GM12878 (cell line): ENCODE data around the gene PDS5A. TPM values are rescaled to one million over a fixed set of nuclear protein-coding genes. Genes with fewer than 3 reads are reported as not detected.

Source experiments
- ATAC-seq: fragments of 200-7000 bp; cut with Tn5 transposase; 3 replicates; pipeline ENCODE4 v1.9.1; 2020; ENCODE audit warnings: mild to moderate bottlenecking, moderate library complexity
- BruUV-seq: library from RNA; stranded (reverse); fragments of 400-500 nt; replicated peaks from 2 replicates; lab custom pipeline; 2021; lab: Mats Ljungman, UMichigan
- CTCF ChIA-PET: fragments of 300-600 bp; sonication (Branson Sonifier 250); formaldehyde crosslinking; extraction: SDS; loops from one replicate; lab custom pipeline; 2021; ENCODE audit warnings: inconsistent platforms; lab: Yijun Ruan, JAX
- POLR2A ChIA-PET: fragments of 350-600 bp; formaldehyde crosslinking; extraction: SDS; loops from one replicate; lab custom pipeline; 2021; ENCODE audit warnings: inconsistent platforms; lab: Charles Lee
- RAD21 ChIA-PET: fragments of 300-600 bp; sonication (Branson Sonifier 250); formaldehyde crosslinking; loops from one replicate; lab custom pipeline; 2023; ENCODE audit warnings: antibody characterized with exemption; ENCODE audit not compliant: unreplicated experiment; lab: Charles Lee
- SMC1A ChIA-PET: fragments of 300-600 bp; sonication (Branson Sonifier 250); formaldehyde crosslinking; loops from one replicate; lab custom pipeline; 2023; ENCODE audit not compliant: unreplicated experiment, uncharacterized antibody; lab: Charles Lee
- DNase-seq: peaks from one replicate; pipeline ENCODE4 v3.0.0-alpha.2; 2011; ENCODE audit warnings: low read depth, low spot score
- FAIRE-seq: peaks from 3 replicates; lab custom pipeline; 2011; peaks lifted over from hg19 to GRCh38; lab: Jason Lieb, UNC
- H2AFZ ChIP-seq: 2 replicates; pipeline ENCODE4 v1.6.0; 2011; ENCODE audit warnings: low read depth, low read length, control low read depth; ENCODE audit not compliant: control insufficient read depth
- H3K27ac ChIP-seq: 2 replicates; pipeline ENCODE4 v1.5.1; 2011; ENCODE audit warnings: control low read depth; ENCODE audit not compliant: control insufficient read depth, insufficient read depth
- H3K27me3 ChIP-seq, 2 experiments: replicated peaks in 1 of 2; 2 replicates each; pipeline versions ENCODE4 v1.6.0 to v1.6.1; 2011; ENCODE audit warnings: low read length in 1 of 2; ENCODE audit not compliant: control insufficient read depth in 2 of 2, insufficient read depth in 2 of 2
- H3K36me3 ChIP-seq, 2 experiments: 2 replicates each; pipeline ENCODE4 v1.5.1; 2011; ENCODE audit warnings: low read length in 1 of 2; ENCODE audit not compliant: control insufficient read depth in 2 of 2, insufficient read depth in 2 of 2
- H3K4me1 ChIP-seq: 2 replicates; pipeline ENCODE4 v1.6.1; 2011; ENCODE audit warnings: mild to moderate bottlenecking, low read length, moderate library complexity, mixed read lengths; ENCODE audit not compliant: control insufficient read depth, insufficient read depth
- H3K4me2 ChIP-seq: 2 replicates; pipeline ENCODE4 v1.6.0; 2011; ENCODE audit warnings: control low read depth; ENCODE audit not compliant: control insufficient read depth, insufficient read depth
- H3K4me3 ChIP-seq: fragments of 200-600 bp; sonication (generic); 2 replicates; pipeline ENCODE4 v1.5.1; 2016
- H3K79me2 ChIP-seq: 2 replicates; pipeline ENCODE4 v1.6.0; 2011; ENCODE audit warnings: low read length; ENCODE audit not compliant: control insufficient read depth, insufficient read depth
- H3K9ac ChIP-seq: 2 replicates; pipeline ENCODE4 v1.8.0; 2011; ENCODE audit warnings: low read length, control low read depth, mixed read lengths; ENCODE audit not compliant: control insufficient read depth, insufficient read depth
- H3K9me3 ChIP-seq: replicated peaks from 3 replicates; pipeline ENCODE4 v1.5.1; 2011; ENCODE audit warnings: mild to moderate bottlenecking, low read length; ENCODE audit not compliant: control insufficient read depth, insufficient read depth
- H4K20me1 ChIP-seq: 2 replicates; pipeline ENCODE4 v1.6.0; 2011; ENCODE audit not compliant: control insufficient read depth, insufficient read depth
- ATF7 ChIP-seq: fragments of 450-650 bp; IDR thresholded peaks from 2 replicates; pipeline ENCODE4 v1.6.1; 2016; ENCODE audit warnings: low read depth, mild to moderate bottlenecking
- ESRRA ChIP-seq: IDR thresholded peaks from 2 replicates; pipeline ENCODE4 v1.6.1; 2012; ENCODE audit warnings: mild to moderate bottlenecking, low read length, improper control_type of control experiment
- HDAC6 ChIP-seq: fragments of 200-600 bp; sonication (generic); IDR thresholded peaks from one replicate; pipeline ENCODE4 v1.8.0; 2017; ENCODE audit warnings: antibody characterized with exemption; ENCODE audit not compliant: unreplicated experiment
- IKZF2 ChIP-seq, 2 experiments: fragments of 450-650 bp; IDR thresholded peaks; 2 replicates each; pipeline ENCODE4 v1.6.1; 2017; ENCODE audit warnings: mild to moderate bottlenecking in 2 of 2, moderate library complexity in 2 of 2
- MEF2A ChIP-seq: IDR thresholded peaks from 2 replicates; pipeline ENCODE4 v1.6.1; 2011; ENCODE audit warnings: low read depth, mild to moderate bottlenecking, low read length, moderate library complexity; ENCODE audit not compliant: insufficient read depth
- NFYB ChIP-seq: IDR thresholded peaks from 2 replicates; pipeline ENCODE4 v1.6.1; 2011; ENCODE audit warnings: low read depth, mild to moderate bottlenecking, low read length, improper control_type of control experiment, moderate library complexity; ENCODE audit not compliant: insufficient read depth
- RUNX3 ChIP-seq: IDR thresholded peaks from 2 replicates; pipeline ENCODE4 v1.6.1; 2012; ENCODE audit warnings: low read length, inconsistent platforms
- SRF ChIP-seq, 2 experiments: IDR thresholded peaks; 2 replicates each; pipeline ENCODE4 v1.6.1; 2011; ENCODE audit warnings: low read depth in 2 of 2, low read length in 2 of 2, mild to moderate bottlenecking in 1 of 2, moderate library complexity in 1 of 2
- WGBS: methylation state at CpG from one replicate; pipeline ENCODE4 v1.1.6; 2016; ENCODE audit warnings: low lambda C conversion rate; ENCODE audit not compliant: insufficient replicate concordance, insufficient coverage; ENCODE audit errors: missing lambda C conversion rate; 5-methylcytosine and 5-hydroxymethylcytosine counted together
- in situ Hi-C: fragments of 300-500 bp; cut with MboI; formaldehyde crosslinking; loops from 9 replicates; pipeline ENCODE4 v1.14.3; 2018; ENCODE audit warnings: mixed read lengths
- intact Hi-C: fragments of 100-400 bp; cut with micrococcal nuclease; formaldehyde crosslinking; loops from one replicate; pipeline ENCODE4 v1.14.2; 2022; ENCODE audit not compliant: unreplicated experiment
- polyA plus RNA-seq, 11 experiments: library from polyadenylated mRNA; depleted of rRNA in 4 of 11; unstranded in 6 of 11; stranded (reverse) in 5 of 11; fragments of >200 nt; fragmentation: Nextera tagmentation in 4 of 11; fragmentation: Illumina TruSeq in 1 of 11; extraction: Ambion mirVana in 4 of 11; extraction: Trizol in 1 of 11; gene quantifications; 1 replicate in 1 of 11; 2 replicates in 10 of 11; pipeline versions ENCODE4 v1.2.1 to v1.2.3, GENCODE V29; 2011 to 2016; ENCODE audit warnings: inconsistent platforms in 2 of 11, missing spikeins in 2 of 11, low read depth in 1 of 11
- total RNA-seq, 4 experiments: library from RNA; depleted of rRNA in 3 of 4; stranded (reverse); fragments of >200 nt in 3 of 4; fragmentation: Illumina TruSeq in 1 of 4; extraction: Trizol in 1 of 4; gene quantifications; 2 replicates each; pipeline versions ENCODE4 v1.2.1 to v1.2.3, GENCODE V29; 2013 to 2021
- TF ChIP-seq, protein P1 (sequence below): fragments of 450-650 bp; IDR thresholded peaks from 2 replicates; pipeline ENCODE4 v1.6.1; 2016; ENCODE audit warnings: mild to moderate bottlenecking

The PDS5A gene
- total and polyA plus RNA-seq, 10 of the 15 experiments (the other 5 are each of a cell fraction or from before 2014, with no cell fraction given), result 13.7 to 69.7 (median 52.3) TPM

DNA sequence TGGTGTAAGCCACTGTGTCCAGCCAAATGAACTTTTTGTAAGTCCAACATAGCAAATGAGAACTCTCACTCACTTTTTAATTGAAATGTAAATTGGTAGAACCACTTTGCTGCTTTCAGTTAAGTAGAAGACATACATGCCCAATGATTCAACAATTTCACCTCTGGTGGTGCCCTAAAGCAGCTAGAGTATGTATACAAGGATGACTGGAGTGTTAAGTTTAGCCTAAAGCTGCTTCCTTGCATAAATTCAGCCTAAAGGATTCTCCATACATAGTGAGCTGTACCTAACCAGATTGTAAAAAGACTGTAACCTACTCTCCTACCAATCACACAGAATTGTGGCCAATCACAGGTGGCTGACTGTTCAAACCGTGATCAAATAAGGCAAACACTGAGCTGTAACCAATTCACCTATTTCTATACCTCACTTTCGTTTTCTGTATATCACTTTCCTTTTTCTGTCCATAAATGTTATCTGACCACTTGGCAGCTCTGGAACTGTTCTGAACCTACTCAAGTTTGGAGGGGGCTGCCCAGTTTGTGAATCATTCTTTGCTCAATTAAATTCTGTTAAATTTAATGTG lies 39.9 kb downstream of the PDS5A start:
- no peaks in the 10 kb centered on the region for H3K27me3 ChIP-seq
- ChIA-PET SMC1A (interaction anchor here (0.9 to 6.9 kb wide), 8 partner anchors 9 to 246 kb away, joined by 3 to 51 read pairs (median 8); no protein-coding TSS in a partner anchor), RAD21 (interaction anchor here (1.0 to 2.0 kb wide), 5 partner anchors 8 to 33 kb away, joined by 3 to 5 read pairs (median 3); no protein-coding TSS in a partner anchor), CTCF (interaction anchor here (0.6 to 2.2 kb wide), 7 partner anchors 9 to 735 kb away, joined by 3 to 9 read pairs (median 3); no protein-coding TSS in a partner anchor), POLR2A (interaction anchor here (1.1 to 1.5 kb wide), 3 partner anchors 9 to 32 kb away, joined by 4 to 6 read pairs (median 5); no protein-coding TSS in a partner anchor)
- FAIRE-seq (peak; percentile 75), ATAC-seq (peak; percentile 73), DNase-seq (peak; percentile 48)
- TF ChIP-seq MEF2A, result 0 out of 2 replicates have a peak, but pooled peaks have one; percentile 16
- TF ChIP-seq, protein P1, sequence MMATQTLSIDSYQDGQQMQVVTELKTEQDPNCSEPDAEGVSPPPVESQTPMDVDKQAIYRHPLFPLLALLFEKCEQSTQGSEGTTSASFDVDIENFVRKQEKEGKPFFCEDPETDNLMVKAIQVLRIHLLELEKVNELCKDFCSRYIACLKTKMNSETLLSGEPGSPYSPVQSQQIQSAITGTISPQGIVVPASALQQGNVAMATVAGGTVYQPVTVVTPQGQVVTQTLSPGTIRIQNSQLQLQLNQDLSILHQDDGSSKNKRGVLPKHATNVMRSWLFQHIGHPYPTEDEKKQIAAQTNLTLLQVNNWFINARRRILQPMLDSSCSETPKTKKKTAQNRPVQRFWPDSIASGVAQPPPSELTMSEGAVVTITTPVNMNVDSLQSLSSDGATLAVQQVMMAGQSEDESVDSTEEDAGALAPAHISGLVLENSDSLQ, result no peak
- no peak for TF ChIP-seq HDAC6
- peak; percentile 60; the same call in 1 of the 2 replicates for TF ChIP-seq NFYB
- 0 out of 2 replicates have a peak, but pooled peaks have one; percentile 14 for TF ChIP-seq RUNX3
- no peak for TF ChIP-seq ESRRA
- peak in 1 of 2 experiments; percentile 70; a peak in 1 of 4 replicates for TF ChIP-seq SRF (IDR thresholded peaks at IDR 0.05; ENCODE audit: low read depth in 2 of 2, low read length in 2 of 2)
- peak; percentile 15; the same call in 1 of the 2 replicates for TF ChIP-seq ATF7
- 0 out of 4 replicates have a peak, but pooled peaks of 1 of the 2 experiments have one; percentile 13 for TF ChIP-seq IKZF2 (IDR thresholded peaks at IDR 0.05)
- no peaks in the 10 kb centered on the region for H4K20me1 ChIP-seq
- H3K4me2 ChIP-seq, result peak overlapping the region; percentile 78
- peaks cover 42% of the 10 kb centered on the region for H3K4me1 ChIP-seq
- no peak overlapping the region for H3K9ac ChIP-seq
- intact Hi-C loops (no loop called here), in situ Hi-C loops (no loop called here)
- peaks cover 91% of the 10 kb centered on the region for H3K79me2 ChIP-seq
- no peaks in the 10 kb centered on the region; the same call in 1 of the 3 replicates for H3K9me3 ChIP-seq
- WGBS, result 2% methylated on average over 2 of the region's 2 CpGs
- H3K36me3 ChIP-seq, result peaks cover 1 to 3% of the 10 kb centered on the region in 2 experiments; a peak in 2 of 4 replicates
- peak overlapping the region; percentile 76 for H3K27ac ChIP-seq
- peak overlapping the region; percentile 57 for H3K4me3 ChIP-seq
- no TSS peak for BruUV-seq
- H2AFZ ChIP-seq, result no peak overlapping the region
